ENCODE results near the gene ZEB2.

Gene ZEB2

DNA sequence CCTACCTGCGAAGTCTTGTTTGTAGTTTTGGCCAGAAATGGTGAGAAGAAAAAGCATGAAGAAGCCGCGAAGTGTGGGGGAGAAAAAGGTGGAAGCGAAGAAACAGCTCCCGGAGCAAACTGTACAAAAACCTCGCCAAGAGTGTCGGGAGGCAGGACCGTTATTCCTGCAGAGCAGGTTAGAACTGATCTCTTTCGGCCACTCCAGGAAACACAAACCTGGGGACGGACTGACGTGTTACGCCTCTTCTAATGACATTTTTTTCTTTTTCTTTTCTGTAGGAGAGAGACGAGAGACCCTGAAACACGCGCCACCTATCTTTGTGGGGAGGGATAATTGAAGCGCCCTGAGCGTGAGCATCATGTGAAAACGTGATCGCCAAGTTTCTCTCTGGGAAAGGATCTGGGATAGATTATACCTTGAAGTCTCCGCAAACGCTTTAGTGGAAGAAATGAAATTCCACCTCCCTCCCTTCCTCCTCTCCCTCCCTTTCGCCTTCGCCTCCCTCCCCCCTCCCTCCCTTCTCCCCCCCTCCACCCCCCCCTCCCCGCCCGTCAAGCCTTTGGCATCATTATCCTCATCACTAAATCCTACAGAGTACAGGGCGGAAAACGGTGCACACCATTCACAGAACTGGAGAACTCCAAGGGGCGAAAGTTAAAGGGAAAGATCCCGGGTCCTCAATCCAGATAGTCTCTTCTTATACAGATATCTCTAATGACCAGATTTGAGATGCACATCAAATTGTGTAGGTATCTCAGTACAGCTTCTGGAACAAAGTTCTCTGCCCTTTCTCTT, at the start of gene ZEB2:
TSS of gene ZEB2 (minus strand) at position 186 of the 798 bp plus-strand sequence. CDS start 2,769 bp downstream, outside the sequence.
- DNase-seq (ENCODE audit: low read depth) = peak; percentile 98

DNA sequence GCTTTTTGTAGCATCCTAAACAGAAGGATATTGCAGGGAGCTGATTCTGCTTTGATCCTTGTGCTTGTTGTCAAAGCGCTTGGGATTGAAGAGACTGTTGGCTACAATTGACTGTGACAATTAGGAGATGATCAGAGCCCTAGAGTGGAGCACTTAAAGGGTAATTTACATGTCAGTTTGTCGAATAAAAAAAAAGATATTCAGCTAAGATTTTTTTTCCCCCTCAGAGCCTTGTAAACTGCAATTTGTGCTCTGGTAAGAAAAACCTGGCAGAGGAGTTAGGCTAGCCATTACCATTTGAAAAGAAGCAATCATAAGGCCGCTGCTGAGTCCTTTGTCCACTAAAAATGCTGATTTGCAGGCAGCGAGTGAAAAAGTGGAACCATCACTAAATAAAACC, 47.8 kb upstream of the ZEB2 start:
- DNase-seq (ENCODE audit: low read depth) = no peak

DNA sequence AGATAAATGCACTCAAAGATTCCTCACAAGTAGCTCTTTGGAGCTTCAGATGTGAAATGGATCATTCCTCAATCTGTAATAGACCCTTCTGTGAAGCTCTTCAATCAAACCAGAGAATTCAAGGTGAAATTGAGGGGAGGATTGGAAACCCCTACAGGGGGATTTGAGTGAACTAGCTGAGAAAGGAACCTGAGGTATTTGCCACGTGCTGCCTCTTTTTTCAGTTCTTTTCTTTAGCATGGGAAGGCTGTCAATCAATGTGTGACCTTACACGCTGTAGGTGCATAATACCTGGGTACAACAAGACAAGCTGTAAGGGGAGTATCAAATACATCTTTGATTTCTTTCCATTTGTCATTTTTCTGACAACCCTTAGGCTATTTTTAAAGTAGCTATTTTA, 46.5 kb upstream of the ZEB2 start:
- no peak for DNase-seq (ENCODE audit: low read depth)

DNA sequence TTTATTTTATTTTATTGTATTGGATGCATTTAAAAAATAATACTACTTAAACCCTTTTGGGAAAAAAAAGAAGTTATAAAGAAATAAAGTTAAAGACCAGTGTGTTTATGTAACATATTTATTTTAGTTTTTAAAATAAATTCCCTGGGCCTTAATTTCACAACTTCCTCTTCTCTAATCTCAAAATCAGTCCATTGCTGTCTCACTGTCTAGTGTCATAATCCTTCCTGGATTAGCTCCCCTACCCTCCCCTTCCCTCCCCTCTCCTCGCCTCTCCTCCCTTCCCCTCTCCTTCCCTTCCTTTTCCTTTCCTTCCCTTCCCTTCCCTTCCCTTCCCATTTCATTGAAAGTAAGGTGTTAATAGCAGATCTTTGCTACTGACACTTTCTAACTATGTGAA, 40.3 kb upstream of the ZEB2 start:
- no peak for DNase-seq (ENCODE audit: low read depth)

DNA sequence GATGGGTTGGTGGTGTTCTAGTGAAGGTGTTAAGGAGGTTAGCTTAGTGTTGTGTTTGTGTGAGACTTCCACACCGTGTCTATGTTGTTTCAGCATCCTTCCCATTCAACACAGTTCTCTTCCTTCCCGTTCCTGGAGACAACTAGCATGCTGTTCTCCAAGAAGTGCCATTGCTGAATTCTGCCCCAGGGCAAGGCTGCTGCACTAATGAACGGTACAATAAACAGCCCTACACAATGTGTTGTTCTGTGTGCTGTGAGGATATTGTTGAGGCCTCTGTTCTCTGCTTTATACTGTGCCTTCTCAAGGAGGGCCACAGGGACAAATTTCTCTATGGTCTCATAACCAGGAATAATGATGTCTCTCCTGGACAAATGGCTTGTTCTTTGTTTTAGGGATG, 39.8 kb upstream of the ZEB2 start:
- DNase-seq (ENCODE audit: low read depth) = no peak

DNA sequence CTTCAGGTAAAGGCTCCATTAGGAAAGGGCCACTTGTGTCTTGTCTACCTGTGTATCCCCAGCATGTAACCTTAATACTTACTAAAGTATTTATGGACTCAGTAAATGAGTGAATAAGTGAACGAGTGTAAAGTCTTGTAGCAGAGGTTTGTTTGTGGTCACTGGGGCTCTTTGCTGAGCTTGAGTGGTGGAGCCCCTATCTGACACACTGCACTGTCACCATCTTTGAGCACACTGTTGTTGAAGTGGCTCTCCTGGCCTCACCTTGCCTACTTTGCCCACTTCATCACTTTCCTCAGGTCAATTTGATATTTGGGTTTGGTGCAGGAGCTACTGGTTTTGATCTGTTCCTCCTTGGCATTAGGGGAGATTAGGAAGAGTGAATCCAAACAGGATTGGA, 39.3 kb upstream of the ZEB2 start:
- no peak for DNase-seq (ENCODE audit: low read depth)

DNA sequence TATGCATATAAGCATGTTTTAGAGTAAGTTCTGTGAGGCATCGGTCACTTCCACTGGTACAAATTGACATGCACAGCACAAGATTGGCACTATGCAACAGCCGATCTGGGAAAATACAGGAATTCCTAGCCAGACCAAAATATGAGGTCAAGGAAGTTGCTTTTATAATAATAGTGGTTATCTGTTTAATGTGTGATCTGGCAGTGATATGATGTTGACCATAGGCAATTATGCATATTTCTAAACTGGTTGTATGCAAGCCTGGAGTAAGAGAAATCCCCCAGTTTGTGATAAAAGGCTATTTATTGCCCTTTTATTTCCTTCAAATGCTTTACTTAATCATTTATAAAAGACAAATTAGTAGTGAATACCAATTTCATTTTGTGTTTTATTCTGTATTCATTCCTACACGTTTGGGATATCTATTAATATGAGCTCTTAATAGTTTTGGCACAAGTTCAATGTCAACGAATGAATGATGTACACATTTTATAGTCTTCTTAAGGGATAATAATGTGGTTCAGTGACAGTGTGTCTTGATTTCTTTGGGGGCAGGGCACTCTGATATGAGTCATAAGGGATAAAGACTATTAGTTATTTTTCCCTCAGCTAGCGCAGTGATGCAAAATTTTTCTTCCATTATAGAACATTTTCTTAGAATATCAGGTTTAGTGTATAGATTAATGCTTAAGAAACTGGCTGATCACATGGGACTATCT, 34.7 kb upstream of the ZEB2 start:
- DNase-seq (ENCODE audit: low read depth) = no peak

DNA sequence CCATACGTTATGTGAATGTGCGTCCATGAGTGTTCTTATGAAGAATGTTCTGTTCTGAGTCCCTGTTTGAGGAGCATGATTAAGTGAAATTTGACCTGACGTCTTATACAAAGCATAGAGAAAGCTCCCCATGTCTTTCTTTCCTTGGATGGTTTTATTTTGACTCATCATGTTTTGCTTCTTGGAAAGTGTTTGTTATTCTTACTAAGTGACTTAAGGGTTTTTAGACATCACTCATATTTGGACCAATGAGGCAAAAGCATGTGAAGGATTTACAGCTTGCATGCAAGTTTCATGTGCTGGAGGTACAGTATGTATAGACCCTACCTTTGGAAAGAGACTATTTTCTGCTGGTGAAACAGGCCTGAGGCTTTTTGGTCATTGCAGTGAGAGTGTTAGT, 33.5 kb upstream of the ZEB2 start:
- peak; percentile 93 for DNase-seq (ENCODE audit: low read depth)

DNA sequence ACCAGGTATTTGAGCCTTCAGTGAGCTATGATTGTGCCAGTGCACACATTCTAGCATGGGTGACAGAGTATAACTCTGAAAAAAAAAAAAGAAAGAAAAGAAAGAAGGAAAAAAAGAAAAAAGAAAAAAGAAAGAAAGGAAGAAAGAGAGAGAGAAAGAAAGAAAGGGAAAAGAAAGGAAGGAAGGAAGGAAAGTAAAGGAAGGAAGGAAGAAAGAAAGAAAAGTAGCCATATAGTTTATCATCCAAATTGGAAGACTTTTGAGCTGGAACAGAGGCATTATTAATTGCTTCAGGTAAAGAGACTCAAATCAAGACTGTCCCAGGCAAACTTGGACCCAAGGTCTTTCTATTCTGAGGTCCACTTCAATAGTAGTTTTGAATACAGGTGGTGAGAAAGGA, 32.9 kb upstream of the ZEB2 start:
- DNase-seq (ENCODE audit: low read depth) = no peak

DNA sequence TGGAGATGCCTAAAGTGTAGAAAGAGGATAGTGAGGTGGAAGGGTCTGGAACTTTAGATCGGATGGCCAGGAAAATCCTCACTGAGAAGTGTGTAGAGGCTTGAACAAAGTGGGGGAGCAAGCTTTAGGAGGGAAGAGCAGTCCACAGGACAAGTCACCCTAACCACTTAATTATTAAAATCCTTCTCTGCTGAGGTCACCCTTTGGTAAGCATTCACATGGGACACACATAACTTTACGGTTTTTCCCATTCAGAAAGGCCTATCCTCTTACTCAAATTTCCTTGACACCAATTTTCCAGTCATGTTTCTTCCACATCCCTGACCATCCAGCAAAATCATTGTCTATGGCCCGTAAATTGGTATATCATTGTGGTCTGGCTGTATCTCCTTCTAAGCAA, 31.0 kb upstream of the ZEB2 start:
- no peak for DNase-seq (ENCODE audit: low read depth)

DNA sequence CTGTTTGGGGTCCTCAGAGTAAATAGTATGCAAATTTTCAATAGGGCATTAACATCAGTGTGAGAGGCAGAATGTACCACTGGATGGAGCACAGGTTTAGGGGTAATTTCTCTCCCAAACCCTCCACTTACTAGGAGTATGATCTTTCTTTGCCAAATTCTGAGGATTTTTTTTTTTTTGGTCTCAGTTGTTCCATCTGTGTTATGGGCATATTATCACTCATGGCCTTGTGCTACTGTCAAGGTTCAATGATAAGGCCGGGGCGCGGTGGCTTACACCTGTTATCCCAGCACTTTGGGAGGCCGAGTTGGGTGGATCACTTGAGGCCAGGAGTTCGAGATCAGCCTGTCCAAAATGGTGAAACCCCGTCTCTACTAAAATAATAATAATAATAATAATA, 30.2 kb upstream of the ZEB2 start:
- no peak for DNase-seq (ENCODE audit: low read depth)

DNA sequence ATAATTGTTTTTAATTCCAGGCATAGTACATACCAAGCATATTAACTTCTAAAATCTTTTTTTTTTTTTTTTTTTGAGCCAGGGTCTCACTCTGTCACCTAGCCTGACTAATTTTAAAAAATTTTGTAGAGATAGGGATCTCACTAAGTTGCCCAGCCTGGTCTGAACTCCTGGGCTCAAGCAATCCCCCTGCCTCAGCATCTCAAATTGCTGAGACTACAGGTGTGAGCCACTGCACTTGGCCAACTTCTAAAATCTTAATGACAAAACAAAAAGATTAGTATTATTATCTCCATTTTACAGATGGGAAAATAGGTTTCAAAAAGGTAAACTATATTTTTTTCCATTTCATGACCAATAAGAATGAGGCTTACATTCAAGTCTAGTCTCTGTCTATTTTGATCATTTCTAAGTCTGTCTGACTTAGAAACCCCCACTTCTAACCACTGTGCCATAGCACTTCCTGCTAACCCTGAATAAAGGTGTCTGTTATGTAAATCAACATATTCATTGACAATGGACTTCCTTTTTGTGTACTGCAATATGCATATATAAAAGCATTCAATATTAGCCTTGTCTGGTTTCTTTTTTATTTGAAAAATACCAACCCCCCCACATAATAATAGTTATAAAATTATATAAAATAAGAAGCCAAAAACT, 28.7 kb upstream of the ZEB2 start:
- no peak for DNase-seq (ENCODE audit: low read depth)

DNA sequence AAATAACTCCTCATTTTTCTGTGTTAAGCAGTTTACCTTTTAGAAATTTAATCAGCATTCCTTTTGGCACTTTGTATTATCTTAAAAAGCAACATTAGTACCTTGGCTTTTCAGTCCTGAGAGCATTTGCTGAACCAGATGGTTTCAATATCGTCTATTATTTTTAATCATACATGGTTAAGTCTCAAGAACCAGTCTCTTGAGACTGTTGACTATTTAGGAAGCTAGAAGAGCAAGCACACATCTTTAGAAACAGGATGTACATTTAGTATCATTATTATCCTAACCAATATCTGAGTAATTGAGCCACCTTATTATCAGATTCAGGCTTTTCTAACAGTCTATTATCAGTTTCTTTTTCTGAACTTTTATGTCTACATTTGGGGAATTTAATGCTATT, 28.2 kb upstream of the ZEB2 start:
- DNase-seq (ENCODE audit: low read depth) = peak; percentile 41

DNA sequence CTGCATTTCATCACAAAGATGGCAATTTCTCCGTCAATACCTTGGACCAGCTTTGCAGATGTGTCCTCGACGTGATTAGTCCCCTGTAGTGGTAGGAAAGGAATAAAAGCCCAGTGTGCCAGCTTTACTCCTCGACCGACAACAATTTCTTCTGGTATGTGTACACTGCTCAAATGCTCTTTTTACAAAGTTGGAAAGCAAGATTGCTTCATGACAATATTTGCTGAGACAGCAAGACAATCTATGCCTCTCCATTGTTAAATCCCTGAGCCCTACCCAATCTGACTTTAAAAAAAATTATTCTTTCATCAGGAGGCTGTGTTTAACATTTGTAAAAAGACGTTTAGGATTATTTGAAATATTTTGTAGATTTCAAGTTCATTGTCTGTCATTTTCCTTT, 27.6 kb upstream of the ZEB2 start:
- DNase-seq (ENCODE audit: low read depth) = peak; percentile 10

DNA sequence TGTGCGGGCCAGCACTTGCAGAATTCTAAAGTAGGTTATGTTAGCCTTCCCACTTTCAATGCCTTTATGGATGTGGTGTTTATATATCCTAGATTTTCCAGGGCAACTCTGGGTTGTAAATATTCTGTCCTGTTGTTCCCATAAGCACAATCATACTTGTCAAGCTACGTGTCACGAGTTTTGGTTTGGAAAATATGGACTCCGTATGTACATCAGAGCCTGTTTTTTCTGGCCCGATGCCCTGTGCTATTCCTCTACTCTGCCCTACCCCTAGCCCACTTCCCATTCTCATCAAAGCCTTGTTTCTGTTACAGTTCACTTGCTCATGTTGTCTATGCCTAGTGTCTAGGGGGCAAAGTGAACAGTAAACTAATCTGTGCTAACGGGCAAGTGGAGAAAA, 27.0 kb upstream of the ZEB2 start:
- no peak for DNase-seq (ENCODE audit: low read depth)

DNA sequence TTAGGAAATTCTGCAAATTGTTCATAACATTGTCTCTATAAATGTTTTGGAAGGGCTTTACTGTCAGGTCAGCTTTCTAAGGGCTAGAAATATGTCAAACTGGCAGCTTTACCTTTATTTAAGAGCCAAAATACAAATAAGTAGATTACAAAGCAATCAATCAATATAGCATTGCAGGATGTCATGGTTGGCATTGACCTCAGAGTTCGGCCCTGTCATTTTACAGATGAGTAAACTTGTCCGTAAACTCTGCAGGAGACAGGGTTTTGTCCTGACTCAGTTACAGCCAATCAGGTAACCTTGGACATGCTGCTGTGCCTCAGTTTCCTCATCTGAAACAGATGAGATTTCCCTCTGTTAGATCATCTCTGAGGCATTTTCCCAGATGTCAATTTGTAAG, 25.9 kb upstream of the ZEB2 start:
- no peak for DNase-seq (ENCODE audit: low read depth)

DNA sequence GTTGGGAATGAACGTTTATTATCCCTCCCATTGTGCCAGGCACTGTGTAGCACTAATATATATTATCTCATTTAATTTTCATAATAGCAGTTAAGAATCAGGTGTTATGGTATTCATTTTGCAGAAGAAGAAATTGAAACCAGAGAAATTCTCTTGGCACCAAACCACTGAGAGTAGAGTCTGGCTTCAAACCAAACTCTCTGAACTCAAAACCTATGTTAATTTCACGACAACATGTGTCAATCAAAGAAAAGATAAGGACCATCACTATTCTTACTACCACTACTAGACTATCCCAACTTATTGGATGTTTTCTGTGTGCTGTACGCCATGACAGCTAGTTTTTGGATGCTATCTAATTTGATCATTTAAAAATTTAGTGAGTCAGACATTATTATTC, 24.1 kb upstream of the ZEB2 start:
- no peak for DNase-seq (ENCODE audit: low read depth)

DNA sequence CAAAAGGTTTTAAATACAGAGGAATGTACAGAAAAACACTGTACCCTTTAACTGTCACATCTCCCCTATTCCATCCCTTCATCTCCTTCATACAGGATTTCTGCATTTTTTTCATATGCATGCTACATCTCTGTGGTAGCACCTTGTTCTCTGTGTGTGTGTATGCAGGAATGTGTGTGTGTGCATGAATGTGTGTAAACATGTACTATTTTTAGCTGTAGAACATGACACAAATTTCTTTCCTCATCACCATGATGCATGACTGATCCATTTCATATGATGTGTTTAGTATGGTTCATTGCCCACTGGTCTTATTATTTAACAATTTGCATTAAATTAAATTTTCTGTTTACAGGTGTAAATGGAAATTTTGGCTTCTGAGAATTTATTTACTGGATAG, 21.5 kb upstream of the ZEB2 start:
- DNase-seq (ENCODE audit: low read depth) = peak; percentile 63

DNA sequence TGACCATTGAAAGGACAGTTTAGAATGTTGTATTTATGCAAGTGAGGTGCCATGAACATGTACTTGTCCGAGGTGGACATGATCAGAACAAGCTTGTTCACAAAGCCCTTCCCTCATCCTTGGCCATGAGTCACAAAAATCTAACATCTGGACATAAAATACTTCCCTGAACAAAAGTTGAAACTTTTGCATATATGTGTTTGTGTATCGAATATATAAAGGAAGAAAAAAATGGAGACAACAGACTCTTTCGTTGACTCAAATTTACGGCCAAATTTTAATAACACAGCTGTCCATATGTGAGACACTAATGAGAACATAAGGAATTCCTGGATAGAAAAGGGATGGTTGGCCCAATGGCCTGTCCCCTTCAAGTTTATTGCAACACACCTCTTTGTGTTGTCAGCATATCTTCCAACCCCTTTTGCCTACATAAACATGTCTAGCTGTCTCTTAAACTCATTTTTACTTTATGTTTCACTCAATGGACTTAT, 19.4 kb upstream of the ZEB2 start:
- no peak for DNase-seq (ENCODE audit: low read depth)

DNA sequence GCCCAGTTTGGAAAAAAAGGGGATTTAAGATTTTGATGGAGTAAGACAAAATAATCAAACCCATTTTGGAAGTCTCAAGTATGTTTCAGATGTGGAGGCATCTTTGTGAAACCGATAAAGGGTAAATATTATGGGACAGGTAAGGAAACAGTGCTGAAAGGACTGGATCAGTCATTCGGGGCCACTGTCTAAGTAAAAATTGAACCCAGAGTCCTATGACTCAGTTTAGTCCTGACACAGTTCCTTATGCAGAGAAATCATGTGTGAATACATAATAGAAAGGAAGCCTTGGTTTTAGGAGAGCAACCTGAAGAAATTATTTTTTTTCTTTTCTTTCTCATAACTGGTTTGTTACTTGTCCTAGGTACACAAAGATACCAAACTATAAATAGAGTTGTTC, 15.4 kb upstream of the ZEB2 start:
- no peak for DNase-seq (ENCODE audit: low read depth)

DNA sequence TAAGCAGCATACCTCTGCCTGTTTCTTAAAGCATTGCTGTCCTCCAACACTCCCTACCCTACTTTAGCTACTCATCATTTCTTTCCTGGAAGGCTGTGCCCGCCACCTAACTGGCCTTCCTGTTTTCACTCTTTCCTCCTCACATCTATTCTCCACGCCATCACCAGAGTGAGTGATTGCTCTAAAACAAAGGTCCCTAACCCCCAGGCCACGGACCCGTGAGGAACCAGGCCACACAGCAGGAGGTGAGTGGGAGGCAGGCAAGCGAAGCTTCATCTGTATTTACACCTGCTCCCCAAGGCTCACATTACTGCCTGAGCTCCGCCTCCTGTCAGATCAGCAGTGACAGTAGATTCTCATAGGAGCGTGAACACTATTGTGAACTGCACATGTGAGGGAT, 13.3 kb upstream of the ZEB2 start:
- no peak for DNase-seq (ENCODE audit: low read depth)

DNA sequence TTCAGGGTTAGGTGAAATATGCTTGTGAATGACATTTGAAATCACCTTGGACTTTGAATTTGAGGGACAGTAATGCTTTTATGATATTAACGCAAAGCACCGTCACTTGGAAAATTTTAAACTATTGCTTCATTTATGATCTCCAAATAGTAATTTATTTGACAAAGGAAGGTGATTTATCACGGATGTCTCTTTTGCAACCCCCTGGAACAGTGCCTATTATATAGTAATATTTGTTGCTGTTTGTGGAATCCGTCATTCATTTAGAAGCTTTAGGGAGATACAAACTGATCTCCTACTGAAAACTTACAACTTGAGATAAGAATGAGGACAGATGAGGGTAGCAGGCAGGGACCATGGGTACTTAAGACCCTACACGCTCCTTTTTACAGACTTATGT, 10.7 kb upstream of the ZEB2 start:
- DNase-seq (ENCODE audit: low read depth) = no peak

DNA sequence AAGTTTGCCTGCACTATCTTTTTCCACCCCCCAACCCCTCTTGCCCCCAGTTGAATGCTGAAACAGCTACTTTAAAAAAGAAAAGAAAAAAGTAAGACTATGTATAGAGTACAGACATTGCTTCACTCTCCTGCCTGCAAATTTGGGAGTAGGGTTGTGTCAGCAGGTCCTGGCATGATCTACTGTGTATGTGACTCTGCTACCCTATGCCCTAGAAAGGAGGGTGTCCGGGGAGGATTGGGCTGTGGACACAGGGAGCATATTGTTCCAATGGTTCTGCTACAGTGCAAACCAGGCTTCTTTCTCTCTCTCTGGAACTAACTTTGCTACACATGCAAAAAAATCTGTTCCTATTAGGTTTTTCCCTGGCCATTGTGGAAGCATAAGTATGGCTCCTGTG, 9.9 kb upstream of the ZEB2 start:
- peak; percentile 93 for DNase-seq (ENCODE audit: low read depth)

All from fibroblast of gingiva (primary cell).